Small intestine (tissue), 7 donors: ENCODE measurements around the gene PPP1R13B. TPM values are rescaled to one million over a fixed set of nuclear protein-coding genes. Genes with fewer than 3 reads are reported as not detected.

Experiments used
- DNase-seq, 2 donors: peaks; one replicate each; pipeline versions ENCODE4 v3.0.0 to v3.0.0-alpha.2; 2013
- FAIRE-seq: peaks from 2 replicates; lab custom pipeline; 2012; peaks lifted over from hg19 to GRCh38; lab: Jason Lieb, UNC
- H3K27ac ChIP-seq, 3 donors: one replicate each; pipeline ENCODE4 v1.5.1; 2013; ENCODE audit warnings: low read length in 2 of 3, mild to moderate bottlenecking in 2 of 3, control low read depth in 1 of 3, inconsistent platforms in 1 of 3, low read depth in 1 of 3, moderate library complexity in 1 of 3
- H3K27me3 ChIP-seq, 3 donors: one replicate each; pipeline ENCODE4 v1.6.1; 2013; ENCODE audit warnings: low read length in 3 of 3, inconsistent platforms in 1 of 3; ENCODE audit not compliant: control insufficient read depth in 3 of 3, insufficient read depth in 3 of 3
- H3K36me3 ChIP-seq, 3 donors: one replicate each; pipeline ENCODE4 v1.6.1; 2013; ENCODE audit warnings: low read length in 3 of 3, inconsistent platforms in 1 of 3, low read depth in 1 of 3, mild to moderate bottlenecking in 1 of 3, moderate library complexity in 1 of 3; ENCODE audit not compliant: control insufficient read depth in 3 of 3, insufficient read depth in 2 of 3
- H3K4me1 ChIP-seq, 3 donors: one replicate each; pipeline ENCODE4 v1.6.1; 2013; ENCODE audit warnings: low read length in 2 of 3, inconsistent platforms in 1 of 3, low read depth in 1 of 3, mild to moderate bottlenecking in 1 of 3, moderate library complexity in 1 of 3; ENCODE audit not compliant: control insufficient read depth in 3 of 3, insufficient read depth in 2 of 3
- H3K4me3 ChIP-seq, 3 donors: one replicate each; pipeline ENCODE4 v1.5.1; 2013; ENCODE audit warnings: low read length in 3 of 3, control low read depth in 1 of 3, inconsistent platforms in 1 of 3, low read depth in 1 of 3, mild to moderate bottlenecking in 1 of 3, moderate library complexity in 1 of 3
- H3K9me3 ChIP-seq, 2 donors: one replicate each; pipeline ENCODE4 v1.6.1; 2013; ENCODE audit warnings: low read depth in 1 of 2, low read length in 1 of 2; ENCODE audit not compliant: control insufficient read depth in 2 of 2, insufficient read depth in 1 of 2
- WGBS, 3 donors: extraction: QIAGEN DNeasy Blood & Tissue Kit; methylation state at CpG; one replicate each; pipeline ENCODE4 v1.1.7; 2013; 5-methylcytosine and 5-hydroxymethylcytosine counted together
- polyA plus RNA-seq, 4 donors: library from polyadenylated mRNA; stranded (reverse) in 3 of 4; unstranded in 1 of 4; fragments of 200-250 nt in 3 of 4; fragments of 120-200 nt in 1 of 4; gene quantifications; one replicate each; pipeline versions ENCODE4 v1.2.1 to v1.2.3, GENCODE V29; 2013
- donor health status: healthy with polysubstance abuse.
- donor health status: control.
- donor health status: control.
- donor health status: Bipolar disorder and iron deficiency.
- donor health status: healthy.

The PPP1R13B gene
- polyA plus RNA-seq, 4 donors: 17.8 to 28.1 (median 23.3) TPM

GRCh38 chr14:103705118-103705503 lies 142.3 kb downstream of the PPP1R13B start:
- FAIRE-seq (no peak), DNase-seq (no peak)
- 72 to 89% (median 88%) methylated on average over 15 of the region's 15 CpGs for WGBS, 3 donors
- H3K9me3 ChIP-seq: no peaks in the 10 kb centered on the region
- peaks cover 0 to 10% (median 0%) of the 10 kb centered on the region in 3 donors for H3K4me1 ChIP-seq
- no peak overlapping the region for H3K27ac ChIP-seq
- H3K36me3 ChIP-seq: peaks cover 0 to 99% (median 4%) of the 10 kb centered on the region in 3 donors
- no peak overlapping the region for H3K4me3 ChIP-seq
- H3K27me3 ChIP-seq: no peaks in the 10 kb centered on the region

DNA sequence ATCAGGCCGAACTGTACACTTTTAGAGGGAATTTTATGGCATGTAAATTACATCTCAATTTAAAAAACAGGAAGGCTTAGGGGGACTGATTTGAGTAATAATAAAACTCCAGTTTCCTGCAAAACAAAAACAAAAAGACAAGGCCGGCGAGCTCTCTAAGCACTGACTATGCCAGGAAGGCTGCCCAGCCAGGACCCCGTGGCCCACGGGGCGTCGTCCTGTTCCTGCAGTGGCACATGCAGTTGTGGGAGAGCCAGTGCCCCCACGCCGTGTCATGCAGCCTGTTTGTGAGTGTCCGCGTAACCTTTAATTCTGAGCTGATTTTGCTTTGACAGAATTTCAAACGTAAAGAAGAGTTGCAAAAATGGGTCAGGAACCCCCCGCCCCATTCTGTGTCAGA lies 142.7 kb downstream of the PPP1R13B start:
- no peaks in the 10 kb centered on the region for H3K9me3 ChIP-seq
- DNase-seq (no peak), FAIRE-seq (no peak)
- H3K4me1 ChIP-seq: peaks cover 0 to 14% (median 0%) of the 10 kb centered on the region in 3 donors
- WGBS, 3 donors: 75 to 85% (median 83%) methylated on average over 13 of the region's 13 CpGs
- H3K4me3 ChIP-seq: no peak overlapping the region
- H3K27ac ChIP-seq: no peak overlapping the region
- no peaks in the 10 kb centered on the region for H3K27me3 ChIP-seq
- peaks cover 0 to 99% (median 4%) of the 10 kb centered on the region in 3 donors for H3K36me3 ChIP-seq

- FAIRE-seq: no peak
These were observed 143.7 kb downstream of the PPP1R13B start for GRCh38 chr14:103703433-103704385.

GRCh38 chr14:103702497-103703432 lies 144.6 kb downstream of the PPP1R13B start:
- H3K4me1 ChIP-seq: peaks cover 0 to 16% (median 0%) of the 10 kb centered on the region in 3 donors
- H3K36me3 ChIP-seq: peaks cover 0 to 99% (median 7%) of the 10 kb centered on the region in 3 donors
- no peak overlapping the region for H3K27ac ChIP-seq
- FAIRE-seq (no peak), DNase-seq (no peak)
- H3K4me3 ChIP-seq: no peak overlapping the region
- H3K9me3 ChIP-seq: no peaks in the 10 kb centered on the region
- no peaks in the 10 kb centered on the region for H3K27me3 ChIP-seq
- 89 to 94% (median 92%) methylated on average over 29 of the region's 29 CpGs for WGBS, 3 donors

More at GRCh38 chr14:103703433-103704385, 143.7 kb downstream of the PPP1R13B start:
- Histone ChIP-seq H3K27ac (peak overlapping the region in 1 of 3 donors; percentile 19), H3K9me3 (no peaks in the 10 kb centered on the region), H3K4me1 (peaks cover 0 to 16% (median 0%) of the 10 kb centered on the region in 3 donors), H3K4me3 (no peak overlapping the region), H3K27me3 (no peaks in the 10 kb centered on the region), H3K36me3 (peaks cover 0 to 99% (median 4%) of the 10 kb centered on the region in 3 donors)
- DNase-seq: no peak
- 79 to 91% (median 82%) methylated on average over 24 of the region's 24 CpGs for WGBS, 3 donors

DNA sequence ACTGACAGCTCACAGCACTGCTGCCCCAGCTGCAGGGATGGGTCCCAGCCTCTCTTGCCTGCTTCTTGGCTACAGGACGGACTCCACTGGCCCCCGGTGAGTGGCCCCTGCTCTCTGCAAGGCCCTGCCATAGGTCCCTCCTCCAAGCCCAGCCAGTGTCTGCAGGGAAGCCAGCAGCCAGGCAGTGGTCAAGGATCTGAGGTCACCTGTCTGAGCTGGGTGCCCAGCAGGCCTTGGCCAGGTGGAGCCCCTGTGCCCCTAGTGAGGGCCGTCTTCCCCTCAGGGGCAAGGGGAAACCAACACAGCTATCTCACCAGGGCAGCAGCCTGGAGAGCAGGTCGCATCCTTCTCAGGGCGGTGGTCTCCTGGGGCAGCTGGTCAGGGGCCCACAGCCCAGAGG lies 145.3 kb downstream of the PPP1R13B start:
- peaks cover 0 to 99% (median 7%) of the 10 kb centered on the region in 3 donors for H3K36me3 ChIP-seq
- WGBS, 3 donors: 74 to 94% (median 76%) methylated on average over 5 of the region's 5 CpGs

GRCh38 chr14:103700753-103701490 lies 146.5 kb downstream of the PPP1R13B start:
- DNase-seq: no peak
- no peak overlapping the region for H3K4me3 ChIP-seq
- H3K4me1 ChIP-seq: peaks cover 0 to 23% (median 0%) of the 10 kb centered on the region in 3 donors
- peak overlapping the region in 1 of 3 donors; percentile 61 for H3K27ac ChIP-seq
- no peaks in the 10 kb centered on the region for H3K27me3 ChIP-seq
- H3K9me3 ChIP-seq: no peaks in the 10 kb centered on the region
- peaks cover 0 to 91% (median 7%) of the 10 kb centered on the region in 3 donors for H3K36me3 ChIP-seq
- WGBS, 3 donors: 80 to 88% (median 80%) methylated on average over 21 of the region's 21 CpGs
- no peak for FAIRE-seq

More for the DNA sequence above, 145.3 kb downstream of the PPP1R13B start:
- Histone ChIP-seq H3K4me3 (no peak overlapping the region), H3K4me1 (peaks cover 0 to 22% (median 0%) of the 10 kb centered on the region in 3 donors), H3K9me3 (no peaks in the 10 kb centered on the region), H3K27me3 (no peaks in the 10 kb centered on the region), H3K27ac (no peak overlapping the region)
- DNase-seq (no peak), FAIRE-seq (no peak)

GRCh38 chr14:103699901-103700752 lies 147.2 kb downstream of the PPP1R13B start:
- DNase-seq (peak in 1 of 2 donors; percentile 77), FAIRE-seq (no peak)
- H3K27ac ChIP-seq: peak overlapping the region in 1 of 3 donors; percentile 61
- peaks cover 0 to 27% (median 0%) of the 10 kb centered on the region in 3 donors for H3K4me1 ChIP-seq
- H3K36me3 ChIP-seq: peaks cover 0 to 89% (median 7%) of the 10 kb centered on the region in 3 donors
- no peaks in the 10 kb centered on the region for H3K27me3 ChIP-seq
- no peak overlapping the region for H3K4me3 ChIP-seq
- 61 to 79% (median 61%) methylated on average over 25 of the region's 25 CpGs for WGBS, 3 donors
- H3K9me3 ChIP-seq: no peaks in the 10 kb centered on the region
